ENCODE measurements around the gene CASZ1.

CASZ1 gene

GRCh38 chr1:10724948-10725847, 71.2 kb downstream of the CASZ1 start:
- DNase-seq: no peak

GRCh38 chr1:10724511-10724910, 71.9 kb downstream of the CASZ1 start:
- DNase-seq: no peak

- DNase-seq: no peak
Measured at GRCh38 chr1:10724052-10724494, 72.4 kb downstream of the CASZ1 start.

GRCh38 chr1:10723317-10723716, 73.1 kb downstream of the CASZ1 start:
- DNase-seq: no peak

- no peak for DNase-seq
Measured at GRCh38 chr1:10722803-10723202, 73.6 kb downstream of the CASZ1 start.

GRCh38 chr1:10721381-10722321, 74.8 kb downstream of the CASZ1 start:
- no peak for DNase-seq

- no peak for DNase-seq
Measured at GRCh38 chr1:10720635-10721034, 75.8 kb downstream of the CASZ1 start.

GRCh38 chr1:10718083-10718415, 78.4 kb downstream of the CASZ1 start:
- DNase-seq: no peak

- DNase-seq: no peak
Measured at GRCh38 chr1:10717296-10718082, 79.0 kb downstream of the CASZ1 start.

GRCh38 chr1:10716840-10717239, 79.6 kb downstream of the CASZ1 start:
- DNase-seq: no peak

GRCh38 chr1:10714337-10715114, 81.9 kb downstream of the CASZ1 start:
- no peak for DNase-seq

- no peak for DNase-seq
Measured at GRCh38 chr1:10713614-10714013, 82.8 kb downstream of the CASZ1 start.

- no peak for DNase-seq
Measured at GRCh38 chr1:10712568-10713362, 83.7 kb downstream of the CASZ1 start.

- no peak for DNase-seq
Measured at GRCh38 chr1:10710489-10710888, 86.0 kb downstream of the CASZ1 start.

GRCh38 chr1:10709646-10710045, 86.8 kb downstream of the CASZ1 start:
- no peak for DNase-seq

GRCh38 chr1:10709165-10709564, 87.3 kb downstream of the CASZ1 start:
- DNase-seq: no peak

GRCh38 chr1:10708757-10709156, 87.7 kb downstream of the CASZ1 start:
- DNase-seq: no peak

- DNase-seq: no peak
Measured at GRCh38 chr1:10707208-10707607, 89.2 kb downstream of the CASZ1 start.

GRCh38 chr1:10706376-10706913, 90.0 kb downstream of the CASZ1 start:
- DNase-seq: no peak

GRCh38 chr1:10705953-10706352, 90.5 kb downstream of the CASZ1 start:
- DNase-seq: no peak

GRCh38 chr1:10704368-10704882, 92.0 kb downstream of the CASZ1 start:
- DNase-seq: no peak

All from GDM1 (cell line).